KMS-11 (cell line): ENCODE measurements around the gene LGR4.

ENCODE experiments used
- H2AFZ ChIP-seq: fragments of 200-600 bp; sonication (generic); 2 replicates; pipeline ENCODE4 v1.6.1; 2016; ENCODE audit warnings: antibody characterized with exemption, mixed run types, low read depth
- H3K27ac ChIP-seq: fragments of 200-600 bp; sonication (generic); 2 replicates; pipeline ENCODE4 v1.6.1; 2016; ENCODE audit warnings: mild to moderate bottlenecking, mixed run types
- H3K27me3 ChIP-seq: fragments of 200-600 bp; sonication (generic); 2 replicates; pipeline ENCODE4 v1.6.1; 2017; ENCODE audit warnings: mild to moderate bottlenecking, low read depth, mixed run types, moderate library complexity; ENCODE audit not compliant: insufficient read depth
- H3K36me3 ChIP-seq: fragments of 200-600 bp; sonication (generic); 2 replicates; pipeline ENCODE4 v1.6.1; 2017; ENCODE audit warnings: mild to moderate bottlenecking, mixed run types; ENCODE audit not compliant: insufficient read depth
- H3K4me1 ChIP-seq: fragments of 200-600 bp; sonication (generic); 2 replicates; pipeline ENCODE4 v1.6.1; 2016; ENCODE audit warnings: mild to moderate bottlenecking, low read depth, mixed run types; ENCODE audit not compliant: poor library complexity, severe bottlenecking
- H3K4me2 ChIP-seq: fragments of 200-600 bp; sonication (generic); 2 replicates; pipeline ENCODE4 v1.7.0; 2016; ENCODE audit warnings: mild to moderate bottlenecking, mixed run types
- H3K4me3 ChIP-seq: fragments of 200-600 bp; sonication (generic); IDR thresholded peaks from 2 replicates; pipeline ENCODE4 v1.6.1; 2017; ENCODE audit warnings: low read depth, low read length, mixed read lengths; ENCODE audit not compliant: insufficient read depth
- H3K79me2 ChIP-seq: fragments of 200-600 bp; sonication (generic); 2 replicates; pipeline ENCODE4 v1.6.1; 2016; ENCODE audit warnings: low read depth, mixed run types; ENCODE audit not compliant: insufficient read depth
- H3K9ac ChIP-seq: fragments of 200-600 bp; sonication (generic); 2 replicates; pipeline ENCODE4 v1.6.1; 2016; ENCODE audit warnings: mild to moderate bottlenecking, mixed run types
- H4K20me1 ChIP-seq: fragments of 200-600 bp; sonication (generic); 2 replicates; pipeline ENCODE4 v1.6.1; 2016; ENCODE audit warnings: mild to moderate bottlenecking, mixed run types; ENCODE audit not compliant: insufficient read depth
- TF ChIP-seq, protein P1 (sequence below): fragments of 200-600 bp; sonication (generic); conservative IDR thresholded peaks from 2 replicates; pipeline ENCODE4 v1.6.1; 2017; ENCODE audit warnings: low read depth, mild to moderate bottlenecking, antibody characterized with exemption, low read length, moderate library complexity, mixed read lengths

LGR4 gene

GRCh38 chr11:27390318-27391295 lies 82.0 kb downstream of the LGR4 start:
- no peak overlapping the region for H2AFZ ChIP-seq
- no peaks in the 10 kb centered on the region for H3K27me3 ChIP-seq
- TF ChIP-seq, protein P1, sequence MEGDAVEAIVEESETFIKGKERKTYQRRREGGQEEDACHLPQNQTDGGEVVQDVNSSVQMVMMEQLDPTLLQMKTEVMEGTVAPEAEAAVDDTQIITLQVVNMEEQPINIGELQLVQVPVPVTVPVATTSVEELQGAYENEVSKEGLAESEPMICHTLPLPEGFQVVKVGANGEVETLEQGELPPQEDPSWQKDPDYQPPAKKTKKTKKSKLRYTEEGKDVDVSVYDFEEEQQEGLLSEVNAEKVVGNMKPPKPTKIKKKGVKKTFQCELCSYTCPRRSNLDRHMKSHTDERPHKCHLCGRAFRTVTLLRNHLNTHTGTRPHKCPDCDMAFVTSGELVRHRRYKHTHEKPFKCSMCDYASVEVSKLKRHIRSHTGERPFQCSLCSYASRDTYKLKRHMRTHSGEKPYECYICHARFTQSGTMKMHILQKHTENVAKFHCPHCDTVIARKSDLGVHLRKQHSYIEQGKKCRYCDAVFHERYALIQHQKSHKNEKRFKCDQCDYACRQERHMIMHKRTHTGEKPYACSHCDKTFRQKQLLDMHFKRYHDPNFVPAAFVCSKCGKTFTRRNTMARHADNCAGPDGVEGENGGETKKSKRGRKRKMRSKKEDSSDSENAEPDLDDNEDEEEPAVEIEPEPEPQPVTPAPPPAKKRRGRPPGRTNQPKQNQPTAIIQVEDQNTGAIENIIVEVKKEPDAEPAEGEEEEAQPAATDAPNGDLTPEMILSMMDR = no peak
- H3K4me2 ChIP-seq = no peak overlapping the region
- H3K36me3 ChIP-seq = no peaks in the 10 kb centered on the region
- H4K20me1 ChIP-seq = no peaks in the 10 kb centered on the region
- no peak overlapping the region for H3K4me3 ChIP-seq
- no peak overlapping the region for H3K27ac ChIP-seq
- H3K4me1 ChIP-seq = peaks cover 29% of the 10 kb centered on the region
- no peak overlapping the region for H3K9ac ChIP-seq
- H3K79me2 ChIP-seq = no peaks in the 10 kb centered on the region

GRCh38 chr11:27388869-27389268 lies 83.7 kb downstream of the LGR4 start:
- H3K4me2 ChIP-seq = peak overlapping the region; percentile 10; the same call in 1 of the 2 replicates
- TF ChIP-seq, protein P1 = no peak
- H3K36me3 ChIP-seq = no peaks in the 10 kb centered on the region
- H3K79me2 ChIP-seq = no peaks in the 10 kb centered on the region
- no peaks in the 10 kb centered on the region for H3K27me3 ChIP-seq
- H3K9ac ChIP-seq = no peak overlapping the region
- no peak overlapping the region for H3K27ac ChIP-seq
- H3K4me1 ChIP-seq = peaks cover 29% of the 10 kb centered on the region
- no peaks in the 10 kb centered on the region for H4K20me1 ChIP-seq
- no peak overlapping the region for H2AFZ ChIP-seq
- no peak overlapping the region for H3K4me3 ChIP-seq

DNA sequence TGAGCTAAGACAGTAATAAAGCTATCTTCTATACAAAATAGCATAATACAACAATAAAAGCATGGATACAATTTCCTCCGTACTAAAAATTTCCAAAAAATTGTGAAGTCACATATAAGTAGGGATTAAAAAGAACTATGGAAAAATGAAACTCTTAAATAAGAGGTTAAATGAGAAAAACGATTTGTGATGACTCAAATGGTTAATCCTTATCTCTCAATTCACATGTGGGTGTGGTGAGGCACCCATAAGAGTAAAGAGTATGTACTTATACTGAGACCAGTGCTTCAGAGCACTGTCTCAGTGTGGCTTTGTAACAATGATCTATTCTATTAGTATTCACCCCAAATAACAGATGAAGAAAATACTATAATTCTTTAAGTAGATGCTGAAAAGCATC lies 84.6 kb downstream of the LGR4 start:
- Histone ChIP-seq H3K36me3 (no peaks in the 10 kb centered on the region), H4K20me1 (no peaks in the 10 kb centered on the region)

GRCh38 chr11:27387362-27387761 lies 85.2 kb downstream of the LGR4 start:
- H3K4me3 ChIP-seq = no peak overlapping the region
- no peaks in the 10 kb centered on the region for H3K27me3 ChIP-seq
- no peaks in the 10 kb centered on the region for H4K20me1 ChIP-seq
- H3K36me3 ChIP-seq = no peaks in the 10 kb centered on the region
- no peak overlapping the region for H2AFZ ChIP-seq
- H3K4me2 ChIP-seq = no peak overlapping the region
- no peak overlapping the region for H3K9ac ChIP-seq
- TF ChIP-seq, protein P1 = no peak
- no peaks in the 10 kb centered on the region for H3K79me2 ChIP-seq
- H3K4me1 ChIP-seq = peaks cover 40% of the 10 kb centered on the region
- H3K27ac ChIP-seq = no peak overlapping the region

More for the DNA sequence above, 84.6 kb downstream of the LGR4 start:
- H3K4me3 ChIP-seq = no peak overlapping the region
- H3K4me1 ChIP-seq = peaks cover 36% of the 10 kb centered on the region
- TF ChIP-seq, protein P1 = no peak
- no peak overlapping the region for H2AFZ ChIP-seq
- no peak overlapping the region for H3K27ac ChIP-seq
- no peak overlapping the region for H3K9ac ChIP-seq
- no peaks in the 10 kb centered on the region for H3K27me3 ChIP-seq
- H3K79me2 ChIP-seq = no peaks in the 10 kb centered on the region
- H3K4me2 ChIP-seq = no peak overlapping the region
